Stimulated activated CD8-positive, alpha-beta memory T cell treated with anti-CD3 and anti-CD28 coated beads, Interleukin-15, amount 100 ng/mL, for 4 hours (primary cell): ENCODE results near the gene CITED2.
"Not testable (repeated sequence)": the region's sequence is repeated elsewhere in the genome, so short reads cannot be mapped to it uniquely, and the experiment has no call there.

ENCODE experiments used
- DNase-seq, 2 donors: peaks; one replicate each; pipeline ENCODE4 v3.0.0-alpha.2; 2020; ENCODE audit warnings: low read depth in 2 of 2

Gene CITED2

GRCh38 chr6:139364302-139364981 is 10.0 kb downstream of the CITED2 start:
- no peak for DNase-seq

- not testable (repeated sequence) for DNase-seq
Observed at GRCh38 chr6:139363797-139364196, 10.7 kb downstream of the CITED2 start.

- DNase-seq: not testable (repeated sequence)
Observed at GRCh38 chr6:139363123-139363522, 11.3 kb downstream of the CITED2 start.

GRCh38 chr6:139361211-139361610 is 13.2 kb downstream of the CITED2 start:
- DNase-seq: no peak

GRCh38 chr6:139356924-139357323 is 17.5 kb downstream of the CITED2 start:
- DNase-seq: no peak

GRCh38 chr6:139355777-139356445 is 18.5 kb downstream of the CITED2 start:
- no peak for DNase-seq

- DNase-seq: no peak
Observed at GRCh38 chr6:139355172-139355571, 19.3 kb downstream of the CITED2 start.

- no peak for DNase-seq
Observed at GRCh38 chr6:139354189-139354588, 20.3 kb downstream of the CITED2 start.

- DNase-seq: no peak
Observed at GRCh38 chr6:139349464-139350020, 24.9 kb downstream of the CITED2 start.

- DNase-seq: no peak
Observed at GRCh38 chr6:139346392-139346791, 28.1 kb downstream of the CITED2 start.

- DNase-seq: no peak
Observed at GRCh38 chr6:139344186-139344963, 30.1 kb downstream of the CITED2 start.

- DNase-seq: no peak
Observed at GRCh38 chr6:139343052-139343750, 31.2 kb downstream of the CITED2 start.

GRCh38 chr6:139341060-139341459 is 33.4 kb downstream of the CITED2 start:
- DNase-seq: no peak

- DNase-seq: no peak
Observed at GRCh38 chr6:139338795-139339194, 35.7 kb downstream of the CITED2 start.

GRCh38 chr6:139337830-139338229 is 36.6 kb downstream of the CITED2 start:
- no peak for DNase-seq

- DNase-seq: no peak
Observed at GRCh38 chr6:139337001-139337400, 37.4 kb downstream of the CITED2 start.

GRCh38 chr6:139336488-139336887 is 38.0 kb downstream of the CITED2 start:
- no peak for DNase-seq

GRCh38 chr6:139335447-139336210 is 38.8 kb downstream of the CITED2 start:
- no peak for DNase-seq

- DNase-seq: no peak
Observed at GRCh38 chr6:139334806-139335446, 39.5 kb downstream of the CITED2 start.

GRCh38 chr6:139330826-139331500 is 43.5 kb downstream of the CITED2 start:
- no peak for DNase-seq
